H1 (cell line): ENCODE data around the gene DKC1. TPM values are rescaled to one million over a fixed set of nuclear protein-coding genes. Genes with fewer than 3 reads are reported as not detected.

Experiments
- CTCF ChIA-PET: fragments of 300-600 bp; sonication (Branson Sonifier 250); formaldehyde crosslinking; loops from one replicate; lab custom pipeline; 2021; ENCODE audit not compliant: partially characterized antibody; lab: Charles Lee
- POLR2A ChIA-PET: fragments of 300-600 bp; sonication (Branson Sonifier 250); formaldehyde crosslinking; loops from one replicate; lab custom pipeline; 2021; ENCODE audit warnings: inconsistent platforms; ENCODE audit not compliant: partially characterized antibody; lab: Charles Lee
- DNase-seq, 2 experiments: peaks; one replicate each; pipeline versions ENCODE4 v3.0.0 to v3.0.0-alpha.2; 2010 to 2022; ENCODE audit warnings: low spot score in 2 of 2, low read depth in 1 of 2, mixed read lengths in 1 of 2
- FAIRE-seq: peaks from 2 replicates; lab custom pipeline; 2011; peaks lifted over from hg19 to GRCh38; lab: Jason Lieb, UNC
- H2AFZ ChIP-seq: 2 replicates; pipeline ENCODE4 v1.8.1; 2012; ENCODE audit warnings: low read length, inconsistent platforms
- H2AK5ac ChIP-seq: 2 replicates; pipeline ENCODE4 v1.6.1; 2013; ENCODE audit warnings: low read depth, low read length
- H2BK120ac ChIP-seq: replicated peaks from 2 replicates; pipeline ENCODE3; 2013; ENCODE audit warnings: low read depth, low read length, inconsistent platforms
- H2BK12ac ChIP-seq: 2 replicates; pipeline ENCODE4 v1.6.1; 2013; ENCODE audit warnings: low read depth, low read length
- H2BK15ac ChIP-seq: 2 replicates; pipeline ENCODE4 v1.6.1; 2013; ENCODE audit warnings: low read length
- H2BK20ac ChIP-seq: 2 replicates; pipeline ENCODE4 v1.6.1; 2013; ENCODE audit warnings: low read length
- H2BK5ac ChIP-seq: 2 replicates; pipeline ENCODE4 v1.6.1; 2013; ENCODE audit warnings: low read depth, low read length
- H3K14ac ChIP-seq: 2 replicates; pipeline ENCODE4 v1.6.1; 2013; ENCODE audit warnings: inconsistent platforms; ENCODE audit not compliant: insufficient read length
- H3K18ac ChIP-seq: 2 replicates; pipeline ENCODE4 v1.6.1; 2013; ENCODE audit warnings: low read length; ENCODE audit errors: extremely low read depth
- H3K23ac ChIP-seq: 2 replicates; pipeline ENCODE4 v1.6.1; 2013; ENCODE audit warnings: inconsistent platforms; ENCODE audit not compliant: insufficient read length
- H3K23me2 ChIP-seq: 2 replicates; pipeline ENCODE4 v1.6.1; 2013; ENCODE audit warnings: low read depth, low read length
- H3K27ac ChIP-seq: 2 replicates; pipeline ENCODE4 v1.6.1; 2011; ENCODE audit warnings: low read depth, low read length, inconsistent platforms
- H3K27me3 ChIP-seq, 4 experiments: replicated peaks in 1 of 4; 1 replicate in 1 of 4; 2 replicates in 3 of 4; pipeline versions ENCODE4 v1.6.1 to v1.8.1; 2011 to 2013; ENCODE audit warnings: low read length in 3 of 4, mild to moderate bottlenecking in 3 of 4, inconsistent platforms in 2 of 4, mixed read lengths in 2 of 4, moderate library complexity in 1 of 4; ENCODE audit not compliant: control insufficient read depth in 3 of 4, insufficient read depth in 3 of 4; ENCODE audit errors: extremely low read depth in 1 of 4
- H3K36me3 ChIP-seq, 4 experiments: 2 replicates each; pipeline versions ENCODE4 v1.6.1 to v1.8.1; 2011 to 2013; ENCODE audit warnings: mild to moderate bottlenecking in 4 of 4, low read length in 3 of 4, moderate library complexity in 2 of 4, control low read depth in 1 of 4, inconsistent platforms in 1 of 4; ENCODE audit not compliant: insufficient read depth in 4 of 4, control insufficient read depth in 2 of 4
- H3K4ac ChIP-seq: replicated peaks from 2 replicates; pipeline ENCODE3; 2013; ENCODE audit warnings: low read length, low read depth, mixed read lengths, inconsistent platforms; ENCODE audit not compliant: insufficient read length
- H3K4me1 ChIP-seq, 4 experiments: replicated peaks in 1 of 4; 1 replicate in 1 of 4; 2 replicates in 3 of 4; pipeline versions ENCODE4 v1.6.1 to v1.8.1; 2011 to 2013; ENCODE audit warnings: low read length in 3 of 4, inconsistent platforms in 2 of 4, mixed read lengths in 1 of 4; ENCODE audit not compliant: insufficient read depth in 4 of 4, control insufficient read depth in 3 of 4
- H3K4me2 ChIP-seq, 2 experiments: 2 replicates each; pipeline versions ENCODE4 v1.6.1 to v1.8.1; 2011 to 2013; ENCODE audit warnings: low read depth in 2 of 2, low read length in 2 of 2, control low read depth in 1 of 2, inconsistent platforms in 1 of 2, mild to moderate bottlenecking in 1 of 2; ENCODE audit not compliant: insufficient read depth in 1 of 2
- H3K4me3 ChIP-seq, 4 experiments: fragments of 200-600, 300-600 bp in 1 of 4; sonication (generic), shearing (Covaris generic), sonication (Bioruptor Twin) in 1 of 4; 2 replicates each; pipeline versions ENCODE4 v1.5.1 to v1.8.1; 2011 to 2016; ENCODE audit warnings: low read length in 4 of 4, low read depth in 3 of 4, control low read depth in 2 of 4, inconsistent platforms in 2 of 4, mild to moderate bottlenecking in 2 of 4, mixed read lengths in 1 of 4, moderate library complexity in 1 of 4; ENCODE audit not compliant: insufficient read depth in 2 of 4; ENCODE audit errors: extremely low read depth in 1 of 4
- H3K56ac ChIP-seq: replicated peaks from 2 replicates; pipeline ENCODE3; 2013; ENCODE audit warnings: low read depth, mild to moderate bottlenecking, mixed read lengths, low read length, inconsistent platforms; ENCODE audit not compliant: insufficient read length
- H3K79me1 ChIP-seq: 2 replicates; pipeline ENCODE4 v1.6.1; 2013; ENCODE audit warnings: low read depth, low read length, control low read depth
- H3K79me2 ChIP-seq, 2 experiments: 2 replicates each; pipeline versions ENCODE4 v1.6.1 to v1.8.1; 2012 to 2013; ENCODE audit warnings: low read length in 2 of 2, mild to moderate bottlenecking in 2 of 2, inconsistent platforms in 1 of 2; ENCODE audit not compliant: insufficient read depth in 2 of 2, control insufficient read depth in 1 of 2
- H3K9ac ChIP-seq, 4 experiments: replicated peaks in 1 of 4; 1 replicate in 1 of 4; 2 replicates in 3 of 4; pipeline versions ENCODE4 v1.6.1 to v1.8.1; 2011 to 2013; ENCODE audit warnings: low read depth in 3 of 4, low read length in 3 of 4, control low read depth in 2 of 4, mild to moderate bottlenecking in 2 of 4, moderate library complexity in 2 of 4, inconsistent platforms in 1 of 4; ENCODE audit errors: extremely low read depth in 1 of 4
- H3K9me3 ChIP-seq, 2 experiments: 2 replicates each; pipeline versions ENCODE4 v1.6.1 to v1.8.1; 2012 to 2013; ENCODE audit warnings: mild to moderate bottlenecking in 2 of 2, moderate library complexity in 2 of 2, control low read depth in 1 of 2, inconsistent platforms in 1 of 2, low read depth in 1 of 2, low read length in 1 of 2, mixed read lengths in 1 of 2; ENCODE audit not compliant: insufficient read depth in 2 of 2
- H4K20me1 ChIP-seq, 2 experiments: replicated peaks in 1 of 2; 2 replicates each; pipeline versions ENCODE3 to v1.8.1; 2011 to 2013; ENCODE audit warnings: inconsistent platforms in 2 of 2, low read length in 2 of 2, mild to moderate bottlenecking in 1 of 2; ENCODE audit not compliant: insufficient read depth in 2 of 2, control insufficient read depth in 1 of 2
- H4K5ac ChIP-seq: 2 replicates; pipeline ENCODE4 v1.6.1; 2013; ENCODE audit warnings: low read length, low read depth, mixed read lengths, inconsistent platforms; ENCODE audit not compliant: insufficient read length
- H4K8ac ChIP-seq: 2 replicates; pipeline ENCODE4 v1.8.0; 2013; ENCODE audit warnings: mild to moderate bottlenecking, moderate library complexity, low read length, inconsistent platforms; ENCODE audit not compliant: insufficient read depth; ENCODE audit errors: extremely low read depth
- H4K91ac ChIP-seq: replicated peaks from 2 replicates; pipeline ENCODE3; 2013; ENCODE audit warnings: low read length, mixed read lengths, inconsistent platforms; ENCODE audit not compliant: insufficient read length
- BCL11A ChIP-seq, 2 experiments: IDR thresholded peaks; one replicate each; pipeline ENCODE4 v1.6.1; 2011; ENCODE audit warnings: low read depth in 2 of 2, low read length in 2 of 2, mild to moderate bottlenecking in 2 of 2
- CEBPB ChIP-seq: IDR thresholded peaks from 2 replicates; pipeline ENCODE4 v1.6.1; 2012; ENCODE audit warnings: low read depth, low read length
- E2F6 ChIP-seq: IDR thresholded peaks from 2 replicates; pipeline ENCODE4 v1.6.1; 2012; ENCODE audit warnings: inconsistent platforms
- EZH2 ChIP-seq: fragments of 200-600 bp; sonication (generic); IDR thresholded peaks from 2 replicates; pipeline ENCODE4 v1.7.1; 2012; ENCODE audit warnings: low read depth, mild to moderate bottlenecking, moderate library complexity, low read length, inconsistent platforms; ENCODE audit not compliant: severe bottlenecking
- MAX ChIP-seq: IDR thresholded peaks from 2 replicates; pipeline ENCODE4 v1.6.1; 2012; ENCODE audit warnings: inconsistent platforms
- POLR2A ChIP-seq, 2 experiments: IDR thresholded peaks; 1 replicate in 1 of 2; 2 replicates in 1 of 2; pipeline ENCODE4 v1.6.1; 2011; ENCODE audit warnings: low read depth in 2 of 2, low read length in 2 of 2, mild to moderate bottlenecking in 2 of 2; ENCODE audit errors: control extremely low read depth in 1 of 2
- TCF12 ChIP-seq: IDR thresholded peaks from 2 replicates; pipeline ENCODE4 v1.6.1; 2011; ENCODE audit warnings: low read depth, mild to moderate bottlenecking, low read length
- WGBS, 2 experiments: shearing (Covaris generic) in 1 of 2; methylation state at CpG; one replicate each; pipeline versions ENCODE4 v1.1.6 to v1.1.7; 2013 to 2015; ENCODE audit warnings: low lambda C conversion rate in 2 of 2, mixed read lengths in 2 of 2, inconsistent platforms in 1 of 2, low coverage in 1 of 2, missing lambda C conversion rate in 1 of 2; ENCODE audit not compliant: insufficient replicate concordance in 2 of 2, insufficient coverage in 1 of 2, insufficient read length in 1 of 2; ENCODE audit errors: extremely low coverage in 1 of 2, missing lambda C conversion rate in 1 of 2; 5-methylcytosine and 5-hydroxymethylcytosine counted together
- polyA plus RNA-seq, 7 experiments: library from polyadenylated mRNA; depleted of rRNA in 3 of 7; stranded (reverse) in 5 of 7; unstranded in 2 of 7; fragments of >200 nt in 5 of 7; fragments of 200-250 nt in 2 of 7; gene quantifications; 1 replicate in 5 of 7; 2 replicates in 1 of 7; 4 replicates in 1 of 7; pipeline versions ENCODE4 v1.2.1 to v1.2.3, GENCODE V29; 2011 to 2013; ENCODE audit warnings: missing spikeins in 2 of 7, mixed read lengths in 2 of 7
- total RNA-seq: library from RNA; stranded (reverse); fragmentation: NEBNext Ultra II Directional; extraction: Animal tissue kit (Norgen Biotek cat#: 25700); gene quantifications from 2 replicates; pipeline ENCODE4 v1.2.1, GENCODE V29; 2021

The DKC1 gene
- total and polyA plus RNA-seq, 2 of the 8 experiments (the other 6 are each of a cell fraction or from before 2014, with no cell fraction given): 65.6 to 143 TPM

GRCh38 chrX:154813801-154814200 is 51.1 kb downstream of the DKC1 start:
- peaks cover 0 to 4% of the 10 kb centered on the region in 2 experiments; a peak in 2 of 4 replicates for H3K9me3 ChIP-seq
- no peak overlapping the region for H3K27ac ChIP-seq
- H3K14ac ChIP-seq: no peak overlapping the region
- no peak overlapping the region for H2BK12ac ChIP-seq
- no peak overlapping the region for H4K8ac ChIP-seq
- H3K27me3 ChIP-seq: no peaks in the 10 kb centered on the region
- H3K23ac ChIP-seq: no peak overlapping the region
- no peak overlapping the region for H3K18ac ChIP-seq
- H3K79me2 ChIP-seq: no peaks in the 10 kb centered on the region
- no peak overlapping the region for H2AK5ac ChIP-seq
- no peaks in the 10 kb centered on the region for H3K4me1 ChIP-seq
- no peaks in the 10 kb centered on the region for H3K23me2 ChIP-seq
- H2AFZ ChIP-seq: no peak overlapping the region
- no peak overlapping the region for H3K56ac ChIP-seq
- 10% methylated on average over 1 of the region's 1 CpG; no CpG with 5 or more reads in 1 of the 2 experiments for WGBS, 2 experiments
- no peaks in the 10 kb centered on the region for H4K20me1 ChIP-seq
- no peak overlapping the region for H2BK20ac ChIP-seq
- no peak overlapping the region for H4K5ac ChIP-seq
- ChIA-PET POLR2A (no interaction called here), CTCF (no interaction called here)
- no peak overlapping the region for H3K4me3 ChIP-seq
- DNase-seq: no peak
- H2BK5ac ChIP-seq: no peak overlapping the region
- no peak overlapping the region for H2BK120ac ChIP-seq
- no peaks in the 10 kb centered on the region for H3K79me1 ChIP-seq
- TF ChIP-seq CEBPB: no peak
- no peak for TF ChIP-seq E2F6
- TF ChIP-seq MAX: no peak
- TF ChIP-seq EZH2: no peak
- TF ChIP-seq BCL11A (IDR thresholded peaks at IDR 0.05; ENCODE audit: low read depth in 2 of 2, low read length in 2 of 2): no peak
- TF ChIP-seq POLR2A (IDR thresholded peaks at IDR 0.05; ENCODE audit: control extremely low read depth in 1 of 2, low read depth in 2 of 2, low read length in 2 of 2): no peak
- TF ChIP-seq TCF12: no peak
- H3K4ac ChIP-seq: no peak overlapping the region
- no peak overlapping the region for H3K9ac ChIP-seq
- no peak overlapping the region for H3K4me2 ChIP-seq
- H2BK15ac ChIP-seq: no peak overlapping the region
- H3K36me3 ChIP-seq: peaks cover 0 to 2% (median 0%) of the 10 kb centered on the region in 4 experiments; a peak in 1 of 8 replicates
- peak; percentile 73 for FAIRE-seq
- no peak overlapping the region for H4K91ac ChIP-seq
